ENCODE results near the gene OR8I2.
"Not testable (repeated sequence)": the region's sequence is repeated elsewhere in the genome, so short reads cannot be mapped to it uniquely, and the experiment has no call there.

Gene OR8I2

DNA sequence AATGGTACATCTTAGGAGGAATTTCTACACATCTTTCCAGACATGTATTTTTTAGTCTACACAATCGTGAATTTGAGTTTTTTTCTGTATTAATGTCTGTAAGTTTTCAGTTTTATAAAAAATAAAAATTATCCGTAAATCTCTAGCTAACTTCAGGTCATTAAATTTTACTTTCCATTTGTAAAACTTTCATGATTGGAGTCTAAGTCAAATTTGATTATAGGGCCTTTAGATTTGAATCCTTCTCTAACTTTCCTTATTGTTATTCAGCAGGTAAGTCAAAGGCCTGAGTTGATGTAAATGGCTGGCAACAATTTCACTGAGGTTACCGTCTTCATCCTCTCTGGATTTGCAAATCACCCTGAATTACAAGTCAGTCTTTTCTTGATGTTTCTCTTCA, at the start of gene OR8I2:
TSS of gene OR8I2 (plus strand) at position 301 of the 400 bp plus-strand sequence. CDS start at position 301, 0 bp downstream.
- no peak for DNase-seq (ENCODE audit: low read depth)

DNA sequence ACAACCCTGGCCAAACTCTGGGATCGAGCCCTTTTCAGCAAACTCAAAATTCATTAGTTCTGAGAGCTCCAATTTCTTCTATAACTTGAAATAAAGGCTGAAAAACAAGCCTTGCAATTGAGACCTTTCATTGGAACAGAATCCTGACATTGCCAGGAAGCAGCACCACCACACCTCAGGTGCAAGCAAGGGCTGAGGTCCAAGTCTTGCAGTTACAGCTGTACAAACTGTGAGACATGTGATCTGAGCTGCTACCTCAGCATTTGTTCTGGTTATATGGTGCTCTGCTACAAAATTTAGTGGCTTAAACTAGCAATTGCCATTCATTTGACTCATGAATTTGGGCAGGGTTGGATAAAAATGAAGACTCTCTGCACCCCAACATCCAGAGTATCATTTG, 47.6 kb upstream of the OR8I2 start:
- no peak for DNase-seq (ENCODE audit: low read depth)

DNA sequence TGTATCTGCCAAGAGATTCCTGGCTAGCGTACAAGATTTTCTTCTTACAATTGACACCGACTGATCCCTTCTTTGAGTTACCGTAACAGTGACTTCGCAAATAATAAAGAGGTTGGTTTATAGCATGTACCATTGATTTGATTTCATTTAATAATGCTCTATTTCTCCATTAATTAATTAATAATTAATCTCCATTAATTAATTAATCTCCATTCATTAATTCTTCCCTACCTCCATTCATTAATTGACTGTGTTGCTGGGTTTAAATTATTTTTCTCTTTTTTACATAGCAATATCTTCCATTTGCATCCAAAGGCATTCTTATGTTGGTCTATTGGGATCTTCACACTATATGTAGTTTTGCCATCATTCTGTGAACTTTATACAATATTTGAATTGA, 44.6 kb upstream of the OR8I2 start:
- DNase-seq (ENCODE audit: low read depth) = no peak

DNA sequence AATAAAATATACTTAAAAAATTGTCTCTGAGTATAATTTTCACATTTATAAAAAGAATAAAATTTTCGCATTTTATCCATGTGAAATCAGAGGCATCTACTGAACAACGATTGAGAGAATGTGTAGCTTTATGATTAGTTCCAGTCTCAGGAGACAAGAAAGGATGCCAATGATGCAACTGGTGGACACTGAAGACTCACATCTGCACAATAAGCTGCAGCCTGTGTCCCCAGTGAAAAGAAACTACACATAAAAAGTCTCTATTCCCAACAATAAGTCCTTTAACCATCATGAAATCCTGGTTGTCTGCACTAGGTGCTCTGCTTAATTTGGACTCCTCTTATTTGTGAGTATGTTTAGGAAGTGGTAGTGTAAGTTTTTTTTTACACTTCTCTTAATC, 43.6 kb upstream of the OR8I2 start:
- no peak for DNase-seq (ENCODE audit: low read depth)

DNA sequence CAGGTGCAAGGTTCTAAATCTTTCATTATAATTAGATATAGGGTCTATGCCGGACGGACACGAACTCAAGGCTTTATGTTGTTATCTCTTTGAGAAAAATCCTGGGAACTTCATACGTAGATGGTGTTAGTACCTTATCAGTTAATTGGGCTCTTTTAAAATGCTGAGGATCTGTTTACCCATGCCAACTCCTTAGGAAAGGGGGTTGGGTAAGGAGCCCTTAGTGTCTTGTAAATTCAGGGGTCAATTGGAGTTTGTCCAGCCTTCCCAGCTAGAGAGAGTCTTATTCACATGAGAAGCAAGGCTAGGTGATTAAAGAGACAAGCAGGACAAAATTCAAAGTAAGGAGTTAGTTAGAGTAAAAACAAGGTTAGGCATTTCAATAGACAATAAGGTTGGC, 36.7 kb upstream of the OR8I2 start:
- DNase-seq (ENCODE audit: low read depth) = not testable (repeated sequence)

DNA sequence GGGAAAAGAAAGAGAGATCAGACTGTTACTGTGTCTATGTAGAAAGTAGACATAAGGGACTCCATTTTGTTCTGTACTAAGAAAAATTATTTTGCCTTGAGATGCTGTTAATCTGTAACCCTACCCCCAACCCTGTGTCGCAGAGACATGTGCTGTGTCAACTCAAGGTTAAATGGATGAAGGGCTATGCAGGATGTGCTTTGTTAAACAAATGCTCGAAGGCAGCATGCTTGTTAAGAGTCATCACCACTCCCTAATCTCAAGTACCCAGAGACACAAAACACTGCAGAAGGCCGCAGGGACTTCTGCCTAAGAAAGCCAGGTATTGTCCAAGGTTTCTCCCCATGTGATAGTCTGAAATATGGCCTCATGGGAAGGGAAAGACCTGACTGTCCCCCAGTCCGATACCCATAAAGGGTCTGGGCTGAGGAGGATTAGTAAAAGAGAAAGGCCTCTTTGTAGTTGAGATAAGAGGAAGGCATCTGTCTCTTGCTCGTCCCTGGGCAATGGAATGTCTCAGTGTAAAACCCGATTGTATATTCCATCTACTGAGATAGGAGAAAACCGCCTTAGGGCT, 35.4 kb upstream of the OR8I2 start:
- not testable (repeated sequence) for DNase-seq (ENCODE audit: low read depth)

DNA sequence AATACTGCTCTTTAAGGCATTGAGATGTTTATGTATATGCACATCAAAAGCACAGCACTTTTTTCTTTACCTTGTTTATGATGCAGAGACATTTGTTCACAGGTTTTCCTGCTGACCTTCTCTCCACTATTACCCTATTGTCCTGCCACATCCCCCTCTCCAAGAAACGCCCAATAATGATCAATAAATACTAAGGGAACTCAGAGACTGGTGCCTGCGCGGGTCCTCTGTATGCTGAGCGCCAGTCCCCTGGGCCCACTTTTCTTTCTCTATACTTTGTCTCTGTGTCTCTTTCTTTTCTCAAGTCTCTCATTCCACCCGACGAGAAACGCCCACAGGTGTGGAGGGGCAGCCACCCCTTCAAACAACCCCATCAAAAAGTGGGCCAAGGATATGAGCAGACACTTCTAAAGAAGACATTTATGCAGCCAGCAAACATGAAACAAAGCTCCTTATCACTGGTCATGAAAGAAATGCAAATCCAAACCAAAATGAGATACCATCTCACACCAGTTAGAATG, 34.8 kb upstream of the OR8I2 start:
- DNase-seq (ENCODE audit: low read depth) = not testable (repeated sequence)

DNA sequence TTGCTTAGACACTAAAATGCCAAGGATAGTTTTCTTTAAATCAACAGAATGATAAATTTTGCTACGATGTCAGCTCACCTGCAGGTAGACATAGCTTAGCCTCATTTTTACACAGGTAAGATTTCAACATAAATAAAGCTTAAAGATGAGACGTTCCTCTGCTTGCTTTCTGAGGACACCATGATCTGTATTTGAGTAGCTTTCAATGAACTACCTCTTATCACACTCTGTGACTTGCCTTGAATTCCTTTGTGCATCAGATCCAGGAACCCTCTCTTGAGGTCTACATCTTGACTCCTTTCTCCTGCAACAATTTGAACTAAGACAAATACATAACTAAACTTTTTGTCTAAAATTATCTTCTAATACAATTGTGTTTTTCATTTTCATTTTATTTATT, 26.1 kb upstream of the OR8I2 start:
- DNase-seq (ENCODE audit: low read depth) = no peak

DNA sequence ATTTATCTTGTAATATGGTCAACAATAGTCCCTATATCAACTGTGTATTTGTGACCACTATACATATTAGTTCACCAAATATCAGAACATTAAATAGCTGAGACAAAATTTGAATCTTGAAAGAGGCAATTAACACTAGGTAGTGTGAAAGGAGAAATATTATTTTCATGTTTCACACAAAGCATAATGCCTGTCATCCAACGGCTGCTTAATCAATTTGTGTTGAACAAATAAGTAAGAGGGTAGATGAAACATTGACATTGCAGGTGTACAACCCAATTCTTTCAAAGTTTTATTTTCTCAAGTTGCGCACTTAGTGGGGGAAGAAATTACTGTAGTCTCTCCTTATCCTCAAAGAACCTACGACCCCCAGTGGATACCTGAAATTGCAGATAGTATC, 3.4 kb upstream of the OR8I2 start:
- no peak for DNase-seq (ENCODE audit: low read depth)

DNA sequence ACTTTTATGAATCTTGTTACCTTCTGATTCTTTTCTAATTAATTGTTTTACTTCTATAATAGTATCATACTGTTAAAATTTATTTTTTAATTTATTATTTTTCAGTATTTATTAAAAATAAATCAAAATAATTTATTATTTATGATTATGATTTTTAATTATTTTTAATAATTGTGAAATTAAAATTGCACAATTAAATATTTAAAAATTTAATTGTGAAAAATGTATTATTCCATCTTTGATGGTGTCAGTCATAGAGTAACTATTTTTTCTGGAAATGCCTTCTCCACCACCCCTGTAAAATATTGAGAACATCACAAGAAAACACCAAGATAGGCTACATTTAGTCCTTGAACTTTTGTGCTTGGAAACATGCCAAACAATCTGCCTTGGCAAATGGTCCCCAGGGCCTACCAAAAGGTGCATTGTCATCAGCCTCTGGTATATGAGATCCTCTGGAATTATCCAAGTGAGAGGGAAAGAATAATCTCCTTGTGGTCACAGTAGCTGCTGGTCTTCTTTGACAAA, 10.2 kb downstream of the OR8I2 start, which contains the start of gene OR8H2:
TSS of gene OR8H2 (plus strand) at position 478 of the 528 bp plus-strand sequence. CDS start 1,356 bp downstream, outside the sequence.
- DNase-seq (ENCODE audit: low read depth) = no peak

DNA sequence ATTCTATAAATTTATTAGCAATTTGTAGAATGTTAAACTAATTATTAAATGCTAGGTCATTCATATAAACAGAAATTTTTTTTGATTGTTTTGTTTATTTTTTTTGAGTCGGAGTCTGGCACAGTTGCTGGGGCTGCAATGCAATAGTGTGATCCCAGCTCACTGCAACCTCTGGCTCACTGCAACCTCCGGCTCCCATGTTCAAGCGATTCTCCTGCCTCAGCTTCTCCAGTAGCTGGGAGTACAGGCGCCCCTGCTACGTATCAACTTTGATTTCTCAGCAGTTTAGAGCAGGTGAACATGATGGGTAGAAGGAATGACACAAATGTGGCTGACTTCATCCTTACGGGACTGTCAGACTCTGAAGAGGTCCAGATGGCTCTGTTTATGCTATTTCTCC, 29.0 kb downstream of the OR8I2 start, which contains the start of gene OR8H3:
TSS of gene OR8H3 (plus strand) at position 301 of the 400 bp plus-strand sequence. CDS start at position 301, 0 bp downstream.
- DNase-seq (ENCODE audit: low read depth) = no peak

DNA sequence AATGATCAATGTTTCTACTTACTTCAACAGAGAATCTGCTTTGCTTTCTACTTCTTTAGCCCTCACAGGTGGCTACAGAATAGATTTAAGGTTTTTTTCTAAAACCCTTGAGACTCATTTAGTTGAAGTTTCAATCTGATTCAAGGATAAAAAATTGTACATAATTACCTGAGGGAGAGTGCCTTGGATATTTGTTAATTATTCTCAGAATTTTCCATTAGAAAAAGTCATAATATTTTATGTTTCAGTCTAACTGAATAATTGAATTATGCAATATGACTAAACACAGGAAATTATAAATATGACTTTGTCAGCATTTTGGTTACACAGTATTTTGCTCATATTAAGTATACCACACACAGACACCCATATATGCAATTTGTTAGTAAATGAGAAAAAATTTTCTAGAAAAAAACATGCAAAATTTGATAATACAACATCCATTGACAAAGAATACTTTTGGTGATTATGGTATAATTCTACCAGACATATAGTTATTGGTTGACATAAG, 47.1 kb downstream of the OR8I2 start, which contains the start of gene OR8J3:
TSS of gene OR8J3 (minus strand) at position 51 of the 511 bp plus-strand sequence. CDS start 2,483 bp downstream, outside the sequence.
- no peak for DNase-seq (ENCODE audit: low read depth)

DNA sequence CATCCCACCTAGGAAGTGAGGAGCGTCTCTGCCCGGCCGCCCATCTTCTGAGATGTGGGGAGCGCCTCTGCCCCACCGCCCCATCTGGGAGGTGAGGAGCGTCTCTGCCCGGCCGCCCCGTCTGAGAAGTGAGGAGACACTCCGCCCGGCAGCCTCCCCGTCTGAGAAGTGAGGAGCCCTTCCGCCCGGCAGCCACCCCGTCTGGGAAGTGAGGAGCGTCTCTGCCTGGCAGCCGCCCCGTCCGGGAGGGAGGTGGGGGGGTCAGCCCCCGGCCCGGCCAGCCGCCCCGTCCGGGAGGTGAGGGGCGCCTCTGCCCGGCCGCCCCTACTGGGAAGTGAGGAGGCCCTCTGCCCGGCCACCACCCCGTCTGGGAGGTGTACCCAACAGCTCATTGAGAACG, 50.6 kb downstream of the OR8I2 start:
- not testable (repeated sequence) for DNase-seq (ENCODE audit: low read depth)
